Subcutaneous adipose tissue (tissue), 4 donors: ENCODE data around the gene SPATA12. TPM values are rescaled to one million over a fixed set of nuclear protein-coding genes. Genes with fewer than 3 reads are reported as not detected.

Experiments used
- CTCF ChIP-seq: fragments of 450-650 bp; IDR thresholded peaks from one replicate; pipeline ENCODE4 v1.5.1; 2016; ENCODE audit warnings: low read depth, mild to moderate bottlenecking, control low read depth, antibody characterized with exemption, moderate library complexity
- total RNA-seq, 4 donors: library from RNA; depleted of rRNA; stranded (reverse); fragments of >200 nt; gene quantifications; one replicate each; pipeline ENCODE4 v1.1.0, GENCODE V29; 2016

Gene SPATA12
- total RNA-seq, 4 donors from 2014 or later: 0.51 TPM; not detected in 3

GRCh38 chr3:57081173-57081572 lies 20.7 kb downstream of the SPATA12 start:
- TF ChIP-seq CTCF: no peak

- TF ChIP-seq CTCF: no peak
These were observed 22.0 kb downstream of the SPATA12 start for GRCh38 chr3:57082481-57082880.

DNA sequence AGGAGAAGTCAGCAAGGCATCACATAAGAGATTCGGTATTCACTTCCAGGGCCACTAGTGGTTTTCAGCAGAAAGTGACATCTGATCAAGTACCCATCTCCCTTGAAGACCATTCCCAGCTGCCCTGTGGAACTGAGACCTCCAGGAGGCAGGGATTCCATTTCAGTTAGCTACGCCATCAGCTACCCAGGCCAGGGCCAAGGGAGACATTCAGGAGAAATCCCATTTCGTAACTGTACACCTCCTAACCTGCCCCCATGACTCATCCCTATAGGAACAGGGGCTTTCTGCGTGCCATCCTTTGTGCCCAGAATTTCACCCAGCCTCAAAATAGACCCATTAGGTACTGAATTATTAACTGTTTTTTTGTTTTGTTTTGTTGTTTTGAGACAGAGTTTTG lies 24.7 kb downstream of the SPATA12 start:
- TF ChIP-seq CTCF: no peak

- TF ChIP-seq CTCF: no peak
These were observed 25.7 kb downstream of the SPATA12 start for GRCh38 chr3:57086201-57086600.

GRCh38 chr3:57087361-57088092 lies 27.1 kb downstream of the SPATA12 start:
- TF ChIP-seq CTCF: no peak

DNA sequence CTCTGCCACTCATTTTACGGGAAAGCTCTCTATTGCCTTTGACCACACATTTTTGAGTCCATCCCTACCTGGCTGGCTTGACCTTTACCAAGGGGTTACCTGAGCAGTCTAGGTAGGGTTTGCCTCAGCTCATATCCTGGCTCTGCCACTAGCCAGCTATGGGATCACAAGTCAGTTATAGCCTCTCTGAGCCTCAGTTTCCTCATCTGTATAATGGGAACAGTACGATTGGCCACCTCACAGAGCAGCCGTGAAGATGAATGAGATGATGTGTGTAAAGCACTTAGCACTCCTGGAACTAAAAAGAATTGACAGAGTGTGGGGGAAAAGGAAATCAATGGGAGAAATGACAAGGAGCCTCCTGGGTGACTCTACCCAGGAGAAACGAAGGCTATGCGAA lies 28.0 kb downstream of the SPATA12 start:
- no peak for TF ChIP-seq CTCF

GRCh38 chr3:57089043-57089442 lies 28.6 kb downstream of the SPATA12 start:
- no peak for TF ChIP-seq CTCF
